ENCODE results near the gene ZNF618.

ZNF618 gene, protein sequence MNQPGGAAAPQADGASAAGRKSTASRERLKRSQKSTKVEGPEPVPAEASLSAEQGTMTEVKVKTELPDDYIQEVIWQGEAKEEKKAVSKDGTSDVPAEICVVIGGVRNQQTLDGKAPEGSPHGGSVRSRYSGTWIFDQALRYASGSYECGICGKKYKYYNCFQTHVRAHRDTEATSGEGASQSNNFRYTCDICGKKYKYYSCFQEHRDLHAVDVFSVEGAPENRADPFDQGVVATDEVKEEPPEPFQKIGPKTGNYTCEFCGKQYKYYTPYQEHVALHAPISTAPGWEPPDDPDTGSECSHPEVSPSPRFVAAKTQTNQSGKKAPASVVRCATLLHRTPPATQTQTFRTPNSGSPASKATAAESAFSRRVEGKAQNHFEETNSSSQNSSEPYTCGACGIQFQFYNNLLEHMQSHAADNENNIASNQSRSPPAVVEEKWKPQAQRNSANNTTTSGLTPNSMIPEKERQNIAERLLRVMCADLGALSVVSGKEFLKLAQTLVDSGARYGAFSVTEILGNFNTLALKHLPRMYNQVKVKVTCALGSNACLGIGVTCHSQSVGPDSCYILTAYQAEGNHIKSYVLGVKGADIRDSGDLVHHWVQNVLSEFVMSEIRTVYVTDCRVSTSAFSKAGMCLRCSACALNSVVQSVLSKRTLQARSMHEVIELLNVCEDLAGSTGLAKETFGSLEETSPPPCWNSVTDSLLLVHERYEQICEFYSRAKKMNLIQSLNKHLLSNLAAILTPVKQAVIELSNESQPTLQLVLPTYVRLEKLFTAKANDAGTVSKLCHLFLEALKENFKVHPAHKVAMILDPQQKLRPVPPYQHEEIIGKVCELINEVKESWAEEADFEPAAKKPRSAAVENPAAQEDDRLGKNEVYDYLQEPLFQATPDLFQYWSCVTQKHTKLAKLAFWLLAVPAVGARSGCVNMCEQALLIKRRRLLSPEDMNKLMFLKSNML

DNA sequence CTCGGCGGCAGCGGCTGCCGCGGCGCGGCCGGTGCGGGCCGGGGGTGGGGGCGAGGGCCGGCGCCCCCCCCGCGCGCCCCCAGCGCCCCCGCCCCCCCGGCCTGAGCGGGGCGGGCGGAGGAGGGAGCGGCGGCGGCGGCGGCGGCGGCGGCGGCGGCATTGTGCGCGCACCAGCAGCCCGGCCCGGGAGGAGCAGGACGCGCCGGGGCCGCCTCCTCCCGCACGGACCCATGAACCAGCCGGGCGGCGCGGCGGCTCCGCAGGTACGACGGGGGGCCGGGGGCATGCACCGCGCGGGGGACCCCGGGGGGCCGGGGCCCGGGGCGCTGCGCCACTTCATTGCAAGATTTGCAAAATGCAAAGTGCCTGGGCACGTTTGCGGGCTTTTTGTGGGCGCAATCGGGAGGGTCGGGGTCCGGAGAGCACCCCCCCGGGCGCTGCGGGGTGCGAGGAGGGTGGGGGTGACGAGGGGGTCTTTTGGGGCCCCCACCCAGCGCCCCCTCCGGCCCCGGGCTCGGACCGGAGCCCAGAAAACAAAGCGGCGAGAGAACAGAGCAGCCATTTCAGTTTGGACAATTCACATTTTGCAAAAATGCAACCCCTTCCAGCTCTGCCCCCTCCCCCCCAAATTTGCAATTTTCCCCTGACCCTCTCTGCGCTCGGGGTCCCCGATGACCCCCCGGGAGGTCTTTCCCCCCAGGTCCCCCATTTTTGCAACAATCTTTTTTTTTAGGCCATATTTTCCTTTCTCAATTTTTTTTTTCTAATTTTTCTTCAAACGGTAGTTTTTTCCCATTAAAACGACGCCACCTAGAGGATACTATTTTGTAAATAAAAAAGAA is at the start of gene ZNF618:
Gene ZNF618, plus strand, starts transcription at position 159 of the 842 bp plus-strand sequence. Its CDS starts 72 bp downstream, at position 231.
- peak; percentile 24 for DNase-seq

DNA sequence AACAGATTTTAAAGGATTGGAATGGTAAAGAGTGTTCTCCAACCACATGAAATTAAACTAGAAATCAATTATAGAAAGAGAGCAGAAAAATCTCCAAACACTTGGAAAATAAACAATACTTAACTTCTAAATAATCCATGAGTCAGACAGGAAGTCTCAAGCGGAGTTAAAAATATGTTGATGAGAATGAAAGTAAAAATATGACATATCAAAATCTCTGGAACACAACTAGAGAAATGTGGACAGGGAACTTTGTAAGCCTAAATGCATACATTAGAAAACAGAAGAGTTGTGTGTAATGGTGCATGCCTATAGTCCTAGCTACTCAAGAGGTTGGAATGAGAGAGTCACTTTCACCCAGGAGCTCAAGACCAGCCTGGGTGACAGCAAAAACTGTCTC is 47.9 kb upstream of the ZNF618 start:
- DNase-seq, result no peak

DNA sequence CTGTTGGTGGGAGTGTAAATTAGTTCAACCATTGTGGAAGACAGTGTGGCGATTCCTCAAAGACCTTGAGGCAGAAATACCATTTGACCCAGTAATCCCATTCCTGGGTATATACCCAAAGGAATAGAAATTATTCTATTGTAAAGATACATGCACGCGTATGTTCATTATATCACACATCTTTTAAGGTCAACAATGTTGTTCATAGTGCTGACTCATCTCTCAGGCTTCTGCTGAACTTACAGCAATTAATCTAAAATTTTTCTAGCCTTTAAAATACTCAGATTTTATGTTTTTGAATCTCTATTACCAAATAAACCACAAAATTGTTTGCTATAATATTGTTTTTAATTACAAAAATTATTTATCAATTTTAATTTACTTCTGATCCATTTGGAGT is 38.8 kb upstream of the ZNF618 start:
- DNase-seq, result no peak

DNA sequence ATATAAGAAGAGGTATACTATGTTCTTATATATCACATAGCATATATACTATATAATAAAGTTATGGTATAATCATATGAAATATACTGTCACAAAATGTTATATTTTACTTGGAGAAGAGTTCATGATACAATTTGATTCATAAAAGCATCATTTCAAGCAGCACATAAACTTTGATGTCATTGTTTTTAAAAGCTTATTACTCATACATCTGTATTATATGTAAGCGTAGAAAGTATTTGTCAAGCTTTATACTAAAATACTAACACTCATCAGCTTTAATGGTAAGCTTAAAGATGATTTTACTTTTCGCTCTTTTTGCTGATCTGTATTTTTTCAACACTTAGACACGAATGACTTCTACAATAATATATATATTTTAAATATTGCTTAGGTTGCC is 34.0 kb upstream of the ZNF618 start:
- DNase-seq, result no peak

DNA sequence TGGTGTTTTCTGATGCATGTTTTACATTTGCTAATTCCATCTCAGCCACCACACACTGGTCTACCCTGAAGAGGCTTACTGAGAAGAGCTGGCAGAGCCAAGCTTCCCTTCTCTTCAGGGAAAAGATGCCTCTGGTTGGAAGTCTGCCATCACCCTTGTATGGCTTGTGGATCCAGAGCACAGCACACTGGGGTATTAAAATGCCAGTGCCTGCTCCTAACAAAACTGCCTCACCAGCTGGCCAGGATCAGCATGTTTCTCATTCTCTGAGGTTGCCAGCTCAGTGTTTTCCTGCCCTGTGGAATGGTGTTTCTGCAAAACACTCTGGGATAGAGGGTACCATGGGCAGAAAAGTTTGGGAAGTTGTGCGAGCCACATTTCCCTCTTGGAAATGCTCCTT is 31.6 kb upstream of the ZNF618 start:
- DNase-seq, result no peak

DNA sequence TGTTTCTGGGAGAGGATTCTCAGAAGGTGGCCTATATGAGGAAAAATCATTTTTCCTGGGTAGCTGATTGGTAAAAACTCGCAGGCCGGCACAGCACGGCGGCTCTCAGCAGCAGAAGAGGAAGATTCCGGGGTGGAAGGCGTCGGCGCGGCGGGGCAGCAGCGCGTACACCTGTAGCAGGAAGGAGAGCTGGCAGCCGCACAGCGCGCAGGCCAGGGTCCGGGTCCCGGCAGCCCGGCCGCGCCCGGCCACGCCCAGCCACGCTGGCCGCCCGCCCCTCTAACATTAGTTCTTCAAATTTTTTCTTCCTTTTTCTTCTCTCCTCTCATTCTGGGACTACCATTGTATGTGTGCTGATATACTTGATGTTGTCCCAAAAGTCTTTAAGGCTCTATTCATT is 24.8 kb upstream of the ZNF618 start:
- no peak for DNase-seq

DNA sequence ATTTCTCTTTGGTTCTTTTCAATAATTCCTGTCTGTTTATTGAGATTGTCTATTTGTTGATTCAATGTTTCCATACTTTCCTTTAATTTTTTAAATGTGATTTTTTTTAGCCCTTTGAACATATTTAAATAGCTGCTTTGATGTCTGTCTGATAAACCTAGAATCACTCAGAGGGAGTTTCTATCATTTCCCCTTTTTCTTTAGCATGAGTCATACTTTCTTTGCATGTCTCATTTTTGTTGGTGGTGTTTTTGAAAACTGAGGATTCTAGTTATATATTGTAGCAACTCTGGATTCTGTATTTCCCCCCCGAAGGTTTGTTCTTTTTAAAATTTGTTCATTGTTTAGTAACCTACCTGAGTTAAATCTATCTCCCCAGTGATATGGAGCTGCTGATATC is 24.2 kb upstream of the ZNF618 start:
- DNase-seq, result no peak

DNA sequence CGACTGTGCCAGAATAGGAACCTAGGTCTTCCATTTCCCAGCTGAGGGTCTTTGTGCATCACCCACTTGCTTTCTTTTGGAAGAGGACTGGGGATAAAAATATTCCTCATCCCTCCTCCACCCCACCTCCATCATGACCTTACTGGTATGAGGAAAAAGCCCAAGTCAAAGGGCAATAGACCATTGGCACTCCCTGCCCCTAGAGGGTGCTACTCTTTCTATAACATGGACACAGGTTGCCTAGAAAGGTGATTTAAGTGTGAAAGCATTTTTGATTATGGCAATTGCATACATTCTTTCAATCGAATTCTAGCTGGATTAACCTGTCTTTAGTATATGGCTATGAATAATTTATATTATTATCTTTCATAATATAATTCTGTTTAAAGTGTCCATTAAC is 22.8 kb upstream of the ZNF618 start:
- DNase-seq, result no peak

DNA sequence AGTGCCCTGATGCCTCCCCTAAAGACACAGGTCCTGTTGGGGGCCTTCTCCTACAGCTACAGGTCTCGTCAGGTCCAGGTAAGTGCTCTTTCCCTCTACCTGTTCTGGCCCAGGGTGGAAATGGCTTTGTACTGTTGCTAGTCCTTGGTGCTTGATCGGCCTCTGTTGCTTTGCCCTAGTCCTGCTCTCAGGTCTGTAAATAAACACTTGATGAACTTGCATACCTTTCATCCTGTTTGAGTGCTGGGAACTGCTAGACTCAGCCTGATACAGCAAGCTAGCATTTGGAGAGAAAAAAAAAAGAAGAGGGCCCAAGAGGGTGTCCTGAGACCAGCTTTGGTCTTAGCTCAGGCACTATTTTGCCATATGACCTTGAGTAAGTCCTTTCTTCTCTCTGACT is 21.8 kb upstream of the ZNF618 start:
- DNase-seq, result no peak

DNA sequence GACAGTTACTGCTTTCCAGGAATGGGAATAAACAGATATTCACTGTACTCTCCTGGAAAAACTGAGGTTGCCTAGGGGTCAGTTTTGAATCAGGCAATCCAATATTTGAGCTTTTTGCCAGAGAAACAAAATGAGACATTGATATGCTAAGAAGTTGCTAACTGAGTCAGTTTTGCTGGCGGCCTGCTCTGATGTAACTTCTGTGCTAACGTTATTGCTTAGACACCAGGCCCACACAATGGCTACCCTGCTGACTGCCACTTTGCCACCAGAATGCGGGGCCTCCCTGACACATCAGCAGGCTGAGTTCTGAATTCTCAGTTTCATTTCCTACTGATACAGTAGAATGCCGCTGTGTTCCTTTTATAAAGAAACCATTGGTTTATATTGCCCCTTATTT is 18.2 kb upstream of the ZNF618 start:
- DNase-seq, result no peak

DNA sequence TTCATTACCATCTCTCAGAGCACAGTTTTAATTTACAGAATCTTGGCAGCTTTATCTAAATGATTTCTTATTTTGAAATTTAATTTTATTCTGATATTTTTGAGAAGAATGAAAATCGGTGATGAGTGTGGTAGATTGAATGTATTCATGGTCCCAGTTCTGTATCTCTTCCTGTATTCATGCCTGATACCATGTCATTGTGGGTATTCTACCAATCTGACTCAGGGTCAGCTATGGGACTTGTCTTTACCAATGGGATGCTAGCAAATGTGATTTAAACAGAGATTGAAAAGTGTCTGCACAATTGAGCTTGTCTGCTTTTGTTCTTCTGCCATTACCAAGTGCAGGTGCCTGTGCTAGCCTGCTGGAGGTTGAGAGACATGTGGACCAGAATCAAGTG is 17.8 kb upstream of the ZNF618 start:
- DNase-seq, result no peak

DNA sequence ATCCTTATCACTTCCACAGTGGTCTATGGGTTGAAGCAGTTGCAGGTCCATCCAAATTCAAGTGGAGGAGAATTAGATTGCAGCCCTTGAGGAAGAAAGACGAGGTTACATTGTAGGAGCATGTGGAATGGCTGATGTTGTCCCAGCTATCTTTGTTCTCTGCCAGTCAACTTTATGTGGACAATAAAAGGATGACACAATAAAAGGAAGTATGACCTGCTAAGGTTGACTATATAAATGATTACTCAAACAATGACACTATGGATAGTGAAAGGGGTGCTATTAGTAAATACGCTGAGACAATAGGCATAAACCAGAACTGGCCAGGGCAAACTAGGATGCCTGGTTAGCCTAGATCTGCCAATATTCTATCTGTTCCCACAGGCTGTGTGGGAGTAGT is 12.8 kb upstream of the ZNF618 start:
- no peak for DNase-seq

DNA sequence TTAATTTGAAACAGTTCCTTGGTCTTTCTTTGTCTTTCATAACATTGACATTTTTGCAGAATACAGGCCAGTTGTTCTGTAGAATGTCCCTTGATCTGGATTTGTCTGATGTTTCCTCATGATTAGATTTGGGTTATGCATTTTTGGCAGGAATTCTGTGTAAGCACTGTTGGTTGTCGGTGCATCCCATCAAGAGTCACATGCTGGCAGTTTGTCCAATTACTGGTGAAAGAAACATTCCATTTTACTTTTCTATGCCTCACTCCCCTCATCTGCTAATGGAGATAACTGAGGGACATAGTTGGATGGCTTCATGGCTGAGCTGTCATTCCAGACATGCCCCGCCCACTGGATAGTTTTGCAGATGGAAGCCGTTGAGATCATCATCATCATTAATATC is 7.6 kb upstream of the ZNF618 start:
- peak; percentile 20 for DNase-seq

DNA sequence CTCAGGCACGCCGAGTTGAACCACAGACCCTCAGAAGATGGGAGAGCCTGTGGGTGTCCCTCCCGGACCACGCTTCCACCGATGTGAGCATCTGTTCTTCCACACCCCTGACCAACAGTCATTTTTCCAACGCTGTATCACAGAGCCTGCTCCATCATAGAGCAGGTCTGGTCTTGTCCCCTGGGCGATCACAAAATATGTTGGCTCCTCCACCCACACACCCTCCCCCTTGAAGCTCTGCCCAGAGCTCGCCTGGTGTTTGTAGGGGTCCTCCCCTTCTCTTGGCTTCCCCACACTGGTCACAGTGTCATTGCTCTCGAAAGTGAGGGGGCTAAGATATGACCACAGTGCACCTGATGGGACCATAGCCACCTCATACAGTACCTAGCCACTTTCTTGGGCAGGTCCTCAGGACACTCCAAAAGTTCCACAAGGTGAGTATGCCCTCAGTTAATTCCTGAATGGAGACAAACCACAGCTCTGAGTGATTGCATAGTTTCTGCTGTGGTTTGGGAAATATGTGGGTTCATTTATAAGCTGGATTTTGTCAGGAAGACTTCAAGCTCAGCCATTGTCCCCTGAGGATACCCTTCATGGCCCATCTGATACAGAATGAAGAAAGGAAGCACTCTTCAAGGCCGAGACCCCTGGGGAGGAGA is 3.5 kb upstream of the ZNF618 start:
- DNase-seq, result no peak

DNA sequence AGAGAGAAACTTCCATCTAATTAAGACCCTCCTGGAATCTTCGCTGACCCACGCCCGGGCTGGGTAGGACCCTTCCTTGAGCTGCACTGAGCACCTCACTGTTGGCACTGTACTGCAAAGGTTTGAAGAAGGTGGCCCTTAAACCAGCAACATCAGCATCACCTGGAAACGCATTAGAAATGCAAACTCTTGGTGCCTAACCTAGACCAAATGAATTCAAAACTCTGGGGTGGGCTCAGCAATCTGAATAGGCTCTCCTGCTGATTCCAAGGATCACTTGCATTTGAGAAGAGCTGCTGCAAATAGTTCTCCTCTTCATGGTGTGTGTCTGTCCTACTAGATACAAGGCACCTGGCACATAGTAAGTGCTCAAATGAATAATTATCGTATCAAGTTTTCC is 2.7 kb upstream of the ZNF618 start:
- DNase-seq, result no peak

DNA sequence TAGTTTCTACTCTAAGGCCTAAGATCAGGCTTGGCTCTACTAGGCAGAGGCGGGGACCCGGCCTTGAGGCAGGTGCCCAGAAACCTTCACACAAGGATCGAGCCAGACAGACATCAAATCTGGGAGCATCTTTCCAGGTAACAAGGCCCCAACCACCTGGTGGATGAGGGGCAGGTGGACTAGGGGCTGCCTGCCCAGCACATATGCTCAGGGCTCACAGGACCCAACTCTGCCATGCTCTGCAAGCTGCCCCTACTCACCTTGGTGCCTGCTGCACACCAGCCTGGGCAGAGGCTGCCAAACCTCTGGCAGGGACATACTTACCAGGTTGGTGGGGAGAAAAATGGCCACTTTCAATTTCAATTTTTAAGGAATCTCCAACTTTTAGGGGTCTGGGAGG is 2.2 kb upstream of the ZNF618 start:
- DNase-seq, result no peak

DNA sequence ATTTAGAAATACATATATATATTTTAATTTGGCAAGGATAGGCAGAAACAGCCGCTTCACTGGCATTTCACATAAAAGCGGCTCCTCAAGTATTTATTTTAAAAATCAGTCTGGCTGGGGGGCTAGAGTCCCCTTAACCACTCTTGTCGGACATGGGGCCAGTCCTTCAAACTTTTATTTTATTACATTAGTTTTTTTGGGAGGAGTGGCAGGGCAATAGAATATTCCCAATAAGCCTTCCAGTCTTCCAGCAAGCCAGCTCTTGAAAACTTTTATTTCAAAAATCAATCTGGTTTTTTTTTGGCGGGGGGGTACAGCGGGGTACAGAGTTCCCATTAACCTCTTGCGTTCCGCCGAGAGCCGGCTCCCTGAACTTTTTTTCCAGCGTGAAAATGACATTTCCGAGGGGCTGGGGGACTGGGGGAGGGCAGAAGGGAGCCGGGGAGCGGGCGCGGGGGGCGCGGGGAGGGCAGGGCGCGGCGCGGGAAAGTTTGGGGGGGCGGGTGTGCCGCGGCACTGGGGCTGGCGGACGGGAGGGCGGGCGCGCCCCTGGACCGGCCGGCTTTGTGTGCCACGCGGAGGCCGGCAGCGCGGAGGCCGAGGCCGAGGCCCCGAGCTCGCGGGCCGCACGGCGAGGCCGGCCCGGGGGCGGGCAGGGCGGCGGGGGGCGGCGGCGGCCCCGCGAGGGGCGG is 504 bp upstream of the ZNF618 start:
- DNase-seq, result no peak

DNA sequence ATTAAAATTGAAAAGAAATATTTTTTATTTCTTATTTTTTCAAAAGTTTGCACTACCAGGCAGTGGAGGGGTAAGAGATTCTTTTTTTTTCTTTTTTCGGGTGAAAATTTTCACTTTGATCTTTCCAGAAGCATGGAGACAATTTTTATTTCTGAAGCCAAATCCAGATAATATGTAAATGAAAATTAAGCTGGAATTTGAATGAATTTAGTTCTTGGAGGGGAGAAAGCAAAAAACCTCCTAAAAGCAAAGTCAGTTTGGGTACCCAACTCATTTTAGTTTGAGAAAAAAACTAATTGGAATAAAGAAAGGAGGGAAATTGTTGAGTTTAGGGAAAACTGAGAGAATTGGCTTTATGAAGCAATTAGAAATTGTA is 872 bp downstream of the ZNF618 start:
- no peak for DNase-seq

DNA sequence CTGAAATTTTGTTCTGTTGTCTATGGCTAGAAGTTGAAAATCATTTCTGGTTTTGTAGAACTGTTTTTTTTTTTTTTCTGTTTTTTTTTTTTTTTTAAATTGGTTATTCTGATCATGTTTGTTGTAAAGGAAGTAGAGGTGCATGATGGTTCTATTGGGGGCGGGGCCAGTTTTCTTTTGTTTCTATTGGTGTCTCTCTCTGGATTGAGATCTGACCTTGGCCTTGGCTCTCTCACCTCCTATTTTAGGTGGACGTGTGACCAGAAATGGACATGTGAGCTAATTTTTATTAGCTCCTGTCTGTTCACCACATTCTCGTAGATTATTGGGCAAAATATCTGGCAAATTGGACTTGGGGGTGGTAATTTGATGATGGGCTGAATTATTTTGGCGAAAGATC is 3.2 kb downstream of the ZNF618 start:
- DNase-seq, result no peak

DNA sequence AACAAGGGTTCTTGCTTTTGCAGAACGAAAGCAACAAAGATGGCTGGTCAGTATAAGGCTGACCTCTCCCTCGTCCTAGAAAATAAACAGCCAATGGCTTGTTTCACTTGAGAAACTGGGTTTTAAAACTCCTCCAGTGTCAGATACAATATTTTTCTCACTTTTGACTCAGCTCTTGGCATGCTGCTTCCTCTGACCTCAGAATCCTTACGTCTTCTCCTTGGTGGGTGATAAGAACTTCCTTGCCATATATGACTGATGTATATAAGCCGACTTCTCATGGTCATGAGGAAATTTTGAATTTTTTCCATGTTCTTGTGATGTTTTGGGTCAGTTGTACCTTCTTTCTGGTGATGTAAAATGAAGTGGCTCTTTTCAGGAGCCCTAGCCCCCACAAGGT is 3.8 kb downstream of the ZNF618 start:
- DNase-seq, result no peak

DNA sequence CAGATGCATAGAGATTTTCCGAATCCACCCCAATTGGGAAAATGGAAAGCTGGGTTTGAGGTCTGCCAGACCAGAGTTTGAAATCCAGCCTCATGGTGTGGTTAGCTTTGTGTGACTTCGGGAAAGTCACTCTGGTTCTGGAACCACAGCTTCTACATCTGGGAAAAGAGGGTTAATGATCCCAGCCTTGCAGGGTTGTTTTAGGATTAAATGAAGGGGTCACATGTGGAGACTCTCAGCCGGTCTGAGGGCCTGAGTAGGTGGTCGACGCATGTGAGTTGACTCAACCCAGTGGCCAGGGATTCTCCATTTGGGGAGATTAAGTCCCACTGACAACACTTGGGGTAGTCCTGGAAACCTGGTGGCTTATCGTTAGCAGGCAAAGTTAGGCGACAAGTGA is 6.1 kb downstream of the ZNF618 start:
- DNase-seq, result no peak

DNA sequence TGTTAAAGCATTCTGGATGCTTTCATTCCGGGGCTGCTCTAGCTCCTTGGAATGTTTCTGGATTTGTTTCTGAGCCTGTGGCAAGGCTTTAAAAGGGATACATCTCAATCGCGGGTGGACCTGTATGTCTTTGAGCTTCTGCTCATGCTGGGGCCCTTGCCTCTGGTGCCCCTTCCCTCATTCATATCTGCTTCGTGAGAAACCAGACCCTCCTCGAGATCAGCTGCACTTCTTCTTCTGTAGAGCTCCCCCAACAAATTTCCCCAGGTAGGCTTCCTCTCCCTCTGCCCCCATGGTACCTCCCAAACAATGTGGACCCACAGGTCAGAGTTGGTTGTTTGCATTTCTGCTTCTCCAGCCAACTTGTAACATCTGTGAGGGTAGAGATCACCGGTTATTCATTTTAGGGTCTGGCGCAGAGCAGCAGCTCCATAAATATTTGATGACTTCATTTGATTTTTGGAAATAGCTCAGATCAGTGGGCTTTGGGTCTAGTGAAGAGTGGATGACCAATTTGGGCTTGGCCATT is 6.6 kb downstream of the ZNF618 start:
- DNase-seq, result no peak
